HCT116 (cell line): ENCODE results near the gene AFAP1. TPM values are rescaled to one million over a fixed set of nuclear protein-coding genes. Genes with fewer than 3 reads are reported as not detected.

Experiments used
- ATAC-seq: fragments of 200-7000 bp; cut with Tn5 transposase; 2 replicates; pipeline ENCODE4 v1.9.1; 2020; ENCODE audit warnings: mild to moderate bottlenecking, moderate library complexity
- BruUV-seq: library from RNA; stranded (reverse); fragments of 400-500 nt; replicated peaks from 2 replicates; lab custom pipeline; 2021; lab: Mats Ljungman, UMichigan
- CTCF ChIA-PET: fragments of 300-600 bp; sonication (Branson Sonifier 250); formaldehyde crosslinking; loops from one replicate; lab custom pipeline; 2021; ENCODE audit warnings: antibody characterized with exemption; lab: Charles Lee
- POLR2A ChIA-PET: fragments of 300-600, 350-600 bp; sonication (Branson Sonifier 250); formaldehyde crosslinking; loops from one replicate; lab custom pipeline; 2021; ENCODE audit warnings: antibody characterized with exemption; lab: Charles Lee
- RAD21 ChIA-PET, 2 experiments: fragments of 300-600 bp; sonication (Branson Sonifier 250); formaldehyde crosslinking; loops; one replicate each; lab custom pipeline; 2023; ENCODE audit warnings: low total read pairs in 2 of 2; ENCODE audit not compliant: uncharacterized antibody in 2 of 2, unreplicated experiment in 2 of 2, low non-redundant PET in 1 of 2; lab: Charles Lee
- DNase-seq: peaks from one replicate; pipeline ENCODE4 v3.0.0-alpha.2; 2010; ENCODE audit warnings: low read depth, low spot score
- H2AFZ ChIP-seq: fragments of 200-600 bp; shearing (Covaris generic), sonication (generic); 2 replicates; pipeline ENCODE4 v1.6.1; 2017; ENCODE audit warnings: low read depth, mixed run types, mixed read lengths, antibody characterized with exemption, low read length; ENCODE audit not compliant: poor library complexity, severe bottlenecking
- H3K27ac ChIP-seq: 2 replicates; pipeline ENCODE4 v1.5.1; 2012; ENCODE audit warnings: low read depth, low read length
- H3K27me3 ChIP-seq: fragments of 200-600 bp; sonication (generic); 2 replicates; pipeline ENCODE4 v1.6.1; 2016; ENCODE audit warnings: mixed run types, low read length, mixed read lengths; ENCODE audit not compliant: insufficient read depth
- H3K36me3 ChIP-seq, 2 experiments: fragments of 200-500 bp in 1 of 2; fragments of 200-600 bp in 1 of 2; sonication (Bioruptor generic) in 1 of 2; sonication (generic) in 1 of 2; 2 replicates each; pipeline versions ENCODE4 v1.5.1 to v1.6.1; 2014 to 2016; ENCODE audit warnings: low read length in 2 of 2, inconsistent platforms in 1 of 2, mixed read lengths in 1 of 2, mixed run types in 1 of 2; ENCODE audit not compliant: insufficient read depth in 2 of 2, control insufficient read depth in 1 of 2
- H3K4me1 ChIP-seq, 2 experiments: fragments of 200-600 bp in 1 of 2; sonication (generic) in 1 of 2; 2 replicates each; pipeline versions ENCODE4 v1.5.1 to v1.6.1; 2012 to 2017; ENCODE audit warnings: low read length in 2 of 2, inconsistent platforms in 1 of 2, mild to moderate bottlenecking in 1 of 2, mixed read lengths in 1 of 2, mixed run types in 1 of 2, moderate library complexity in 1 of 2; ENCODE audit not compliant: insufficient read depth in 2 of 2, control insufficient read depth in 1 of 2
- H3K4me2 ChIP-seq: fragments of 200-600 bp; sonication (generic); 2 replicates; pipeline ENCODE4 v1.6.1; 2017; ENCODE audit warnings: mixed run types, low read length, mixed read lengths
- H3K4me3 ChIP-seq, 2 experiments: fragments of 200-600 bp in 1 of 2; sonication (generic) in 1 of 2; replicated peaks in 1 of 2; 2 replicates each; pipeline ENCODE4 v1.5.1; 2011 to 2016; ENCODE audit warnings: low read length in 2 of 2, control low read depth in 1 of 2, low read depth in 1 of 2, mild to moderate bottlenecking in 1 of 2, mixed read lengths in 1 of 2, mixed run types in 1 of 2
- H3K79me2 ChIP-seq: fragments of 200-600 bp; sonication (generic); 2 replicates; pipeline ENCODE4 v1.6.1; 2017; ENCODE audit warnings: mild to moderate bottlenecking, mixed run types, low read length, moderate library complexity, mixed read lengths; ENCODE audit not compliant: insufficient read depth
- H3K9ac ChIP-seq: fragments of 200-600 bp; sonication (generic); 2 replicates; pipeline ENCODE4 v1.6.1; 2016; ENCODE audit warnings: low read length, mixed read lengths
- H3K9me2 ChIP-seq: fragments of 200-600 bp; sonication (generic), shearing (Covaris generic); 2 replicates; pipeline ENCODE4 v1.6.1; 2017; ENCODE audit warnings: mixed run types, mild to moderate bottlenecking, moderate library complexity; ENCODE audit not compliant: insufficient read depth
- H3K9me3 ChIP-seq, 2 experiments: fragments of 200-500 bp in 1 of 2; fragments of 200-600 bp in 1 of 2; sonication (Bioruptor generic) in 1 of 2; sonication (generic) in 1 of 2; 2 replicates each; pipeline ENCODE4 v1.6.1; 2014 to 2017; ENCODE audit warnings: low read length in 2 of 2, mixed read lengths in 2 of 2, inconsistent platforms in 1 of 2, low read depth in 1 of 2, mild to moderate bottlenecking in 1 of 2, mixed run types in 1 of 2, moderate library complexity in 1 of 2; ENCODE audit not compliant: control insufficient read depth in 1 of 2, insufficient read depth in 1 of 2
- H4K20me1 ChIP-seq: fragments of 200-600 bp; sonication (generic), shearing (Covaris generic); 2 replicates; pipeline ENCODE4 v1.6.1; 2017; ENCODE audit warnings: mixed run types, mild to moderate bottlenecking, moderate library complexity; ENCODE audit not compliant: insufficient read depth
- CEBPB ChIP-seq: IDR thresholded peaks from 2 replicates; pipeline ENCODE4 v1.6.1; 2012; ENCODE audit warnings: low read depth
- CTCF ChIP-seq, 3 experiments: fragments of 200-600 bp in 1 of 3; sonication (generic) in 1 of 3; IDR thresholded peaks in 2 of 3; conservative IDR thresholded peaks in 1 of 3; 2 replicates each; pipeline ENCODE4 v1.5.1; 2012 to 2017; ENCODE audit warnings: low read depth in 2 of 3, low read length in 2 of 3, antibody characterized with exemption in 1 of 3, borderline replicate concordance in 1 of 3, control low read depth in 1 of 3, mild to moderate bottlenecking in 1 of 3, mixed read lengths in 1 of 3, mixed run types in 1 of 3, moderate library complexity in 1 of 3; ENCODE audit not compliant: insufficient read depth in 1 of 3
- EGR1 ChIP-seq: IDR thresholded peaks from 2 replicates; pipeline ENCODE4 v1.6.1; 2012; ENCODE audit warnings: low read depth
- EZH2 ChIP-seq: fragments of 200-600 bp; sonication (generic); IDR thresholded peaks from 2 replicates; pipeline ENCODE4 v1.6.1; 2017; ENCODE audit warnings: antibody characterized with exemption, mixed run types
- FOSL1 ChIP-seq: IDR thresholded peaks from 2 replicates; pipeline ENCODE4 v1.6.1; 2012; ENCODE audit warnings: low read depth
- MAX ChIP-seq: IDR thresholded peaks from 2 replicates; pipeline ENCODE4 v1.6.1; 2012
- POLR2A ChIP-seq: IDR thresholded peaks from 2 replicates; pipeline ENCODE4 v1.7.0; 2011; ENCODE audit warnings: borderline replicate concordance; ENCODE audit not compliant: insufficient read depth, insufficient read length; ENCODE audit errors: extremely low read depth
- RAD21 ChIP-seq: IDR thresholded peaks from 2 replicates; pipeline ENCODE4 v1.6.1; 2012; ENCODE audit warnings: low read depth, mild to moderate bottlenecking
- SIN3A ChIP-seq: IDR thresholded peaks from 2 replicates; pipeline ENCODE4 v1.6.1; 2012; ENCODE audit warnings: low read depth
- SP1 ChIP-seq: IDR thresholded peaks from 2 replicates; pipeline ENCODE4 v1.6.1; 2012; ENCODE audit warnings: low read depth
- YY1 ChIP-seq: IDR thresholded peaks from 2 replicates; pipeline ENCODE4 v1.6.1; 2011; ENCODE audit warnings: low read length, low read depth, moderate library complexity, mild to moderate bottlenecking; ENCODE audit not compliant: insufficient replicate concordance; ENCODE audit errors: extremely low read depth
- ZBTB33 ChIP-seq: IDR thresholded peaks from 2 replicates; pipeline ENCODE4 v1.6.1; 2011; ENCODE audit warnings: mild to moderate bottlenecking, low read length, moderate library complexity; ENCODE audit not compliant: insufficient replicate concordance; ENCODE audit errors: extremely low read depth
- ZNF274 ChIP-seq: fragments of 200-500 bp; sonication (Bioruptor generic); IDR thresholded peaks from 2 replicates; pipeline ENCODE4 v1.6.1; 2014; ENCODE audit warnings: mild to moderate bottlenecking, low read depth, low read length, inconsistent platforms
- intact Hi-C: fragments of 100-400 bp; cut with micrococcal nuclease; formaldehyde crosslinking; loops from 2 replicates; pipeline ENCODE4 v1.10.0; 2022
- total RNA-seq: library from RNA; stranded (reverse); gene quantifications from one replicate; pipeline ENCODE4 v1.2.1, GENCODE V29; 2021; ENCODE audit not compliant: unreplicated experiment

AFAP1 gene
- total RNA-seq, 1 experiment from 2014 or later, result 19.4 TPM

- H2AFZ ChIP-seq, result no peak overlapping the region
- H3K27ac ChIP-seq, result no peak overlapping the region
- H3K9me2 ChIP-seq, result no peaks in the 10 kb centered on the region
- no peak for ATAC-seq
- RAD21 ChIA-PET, result no interaction called here
- CTCF ChIA-PET, result no interaction called here
- H4K20me1 ChIP-seq, result no peaks in the 10 kb centered on the region
- H3K27me3 ChIP-seq, result no peaks in the 10 kb centered on the region
- no peak overlapping the region for H3K9ac ChIP-seq
- H3K4me2 ChIP-seq, result no peak overlapping the region
- intact Hi-C loops, result no loop called here
- DNase-seq, result no peak
- H3K9me3 ChIP-seq, result no peaks in the 10 kb centered on the region
- POLR2A ChIA-PET, result no interaction called here
- H3K4me1 ChIP-seq, result peaks cover 10 to 26% of the 10 kb centered on the region in 2 experiments
- no peaks in the 10 kb centered on the region for H3K36me3 ChIP-seq
- BruUV-seq, result no TSS peak
- no peak overlapping the region for H3K4me3 ChIP-seq
- TF ChIP-seq CEBPB, result no peak
- TF ChIP-seq EGR1, result no peak
- no peak for TF ChIP-seq SP1
- TF ChIP-seq MAX, result no peak
- TF ChIP-seq, all 23 proteins: peak for 0
- H3K79me2 ChIP-seq, result no peaks in the 10 kb centered on the region
Observed at GRCh38 chr4:7747062-7747385, 192.6 kb downstream of the AFAP1 start.

GRCh38 chr4:7746351-7747061, 193.2 kb downstream of the AFAP1 start:
- Histone ChIP-seq H3K4me3 (no peak overlapping the region), H2AFZ (no peak overlapping the region), H3K36me3 (no peaks in the 10 kb centered on the region), H3K9me2 (no peaks in the 10 kb centered on the region), H3K9ac (no peak overlapping the region), H3K4me2 (no peak overlapping the region), H3K4me1 (peaks cover 10 to 26% of the 10 kb centered on the region in 2 experiments), H3K27me3 (no peaks in the 10 kb centered on the region), H4K20me1 (no peaks in the 10 kb centered on the region), H3K79me2 (no peaks in the 10 kb centered on the region), H3K27ac (no peak overlapping the region), H3K9me3 (no peaks in the 10 kb centered on the region)
- ChIA-PET RAD21 (no interaction called here), POLR2A (no interaction called here), CTCF (no interaction called here)
- DNase-seq (no peak), ATAC-seq (no peak)
- BruUV-seq, result no TSS peak
- intact Hi-C loops, result no loop called here
- TF ChIP-seq YY1 (no peak), RAD21 (no peak), SIN3A (no peak), MAX (no peak), POLR2A (no peak), SP1 (no peak), CTCF (IDR thresholded peaks at IDR 0.05 in 2 of 3, conservative IDR thresholded peaks at IDR 0.05 in 1 of 3; ENCODE audit: borderline replicate concordance in 1 of 3, insufficient read depth in 1 of 3, low read depth in 2 of 3, low read length in 2 of 3) (no peak), CEBPB (no peak), EGR1 (no peak), ZBTB33 (no peak), ZNF274 (no peak), FOSL1 (no peak), EZH2 (no peak)
